ENCODE data around the gene TMEM14C. TPM values are rescaled to one million over a fixed set of nuclear protein-coding genes. Genes with fewer than 3 reads are reported as not detected.

Gene TMEM14C
- total RNA-seq, 4 donors from 2014 or later = 42.8 to 125 (median 69.2) TPM

DNA sequence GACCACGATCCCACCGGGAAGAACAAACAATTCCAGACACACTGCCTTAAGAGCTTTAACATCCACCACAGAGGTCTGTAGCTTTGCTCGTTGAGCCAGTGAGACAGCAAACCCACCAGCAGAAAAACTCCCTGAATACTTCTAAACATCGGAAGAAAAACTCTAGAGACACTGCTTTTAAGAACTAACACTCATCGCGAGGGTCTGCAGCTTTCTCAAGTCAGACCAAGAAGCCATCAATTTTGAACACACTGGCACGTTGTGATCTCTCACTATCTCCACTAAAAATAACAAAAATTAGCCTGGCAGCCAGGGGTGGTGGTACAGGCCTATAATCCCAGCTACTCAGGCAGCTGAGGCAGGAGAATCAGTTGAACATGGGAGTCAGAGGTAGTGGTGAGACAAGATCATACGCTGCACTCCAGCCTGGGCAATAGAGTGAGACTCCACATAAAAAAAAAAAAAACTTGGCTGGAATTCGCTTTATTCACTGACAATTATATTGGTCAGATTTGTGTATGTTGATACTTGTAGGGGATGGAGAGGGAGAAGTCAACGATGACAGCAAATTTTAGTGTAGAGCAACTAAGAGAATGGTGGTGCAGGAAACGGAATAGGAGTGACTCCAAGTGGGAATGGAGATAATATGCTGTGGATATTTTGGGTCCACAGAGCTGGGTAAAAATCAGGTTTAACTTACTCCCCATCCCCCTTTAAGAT is 860 bp upstream of the TMEM14C start:
- TF ChIP-seq, protein P1, sequence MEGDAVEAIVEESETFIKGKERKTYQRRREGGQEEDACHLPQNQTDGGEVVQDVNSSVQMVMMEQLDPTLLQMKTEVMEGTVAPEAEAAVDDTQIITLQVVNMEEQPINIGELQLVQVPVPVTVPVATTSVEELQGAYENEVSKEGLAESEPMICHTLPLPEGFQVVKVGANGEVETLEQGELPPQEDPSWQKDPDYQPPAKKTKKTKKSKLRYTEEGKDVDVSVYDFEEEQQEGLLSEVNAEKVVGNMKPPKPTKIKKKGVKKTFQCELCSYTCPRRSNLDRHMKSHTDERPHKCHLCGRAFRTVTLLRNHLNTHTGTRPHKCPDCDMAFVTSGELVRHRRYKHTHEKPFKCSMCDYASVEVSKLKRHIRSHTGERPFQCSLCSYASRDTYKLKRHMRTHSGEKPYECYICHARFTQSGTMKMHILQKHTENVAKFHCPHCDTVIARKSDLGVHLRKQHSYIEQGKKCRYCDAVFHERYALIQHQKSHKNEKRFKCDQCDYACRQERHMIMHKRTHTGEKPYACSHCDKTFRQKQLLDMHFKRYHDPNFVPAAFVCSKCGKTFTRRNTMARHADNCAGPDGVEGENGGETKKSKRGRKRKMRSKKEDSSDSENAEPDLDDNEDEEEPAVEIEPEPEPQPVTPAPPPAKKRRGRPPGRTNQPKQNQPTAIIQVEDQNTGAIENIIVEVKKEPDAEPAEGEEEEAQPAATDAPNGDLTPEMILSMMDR (IDR thresholded peaks at IDR 0.05) = no peak
- TF ChIP-seq POLR2A (IDR thresholded peaks at IDR 0.05) = no peak
- H3K4me1 ChIP-seq = peaks cover 5 to 52% (median 19%) of the 10 kb centered on the region in 3 donors
- H3K27ac ChIP-seq = peak overlapping the region; percentile 86 to 96 (median 91)
- no peak for DNase-seq
- H3K9me3 ChIP-seq = peaks cover 0 to 8% (median 0%) of the 10 kb centered on the region in 3 donors
- 68 to 70% methylated on average over 10 of the region's 11 CpGs for WGBS, 2 donors
- intact Hi-C loops (cut with DNase I) = no loop called here
- H3K36me3 ChIP-seq = peaks cover 0 to 24% (median 0%) of the 10 kb centered on the region in 3 donors
- peak overlapping the region; percentile 60 to 83 (median 72) for H3K4me3 ChIP-seq
- no peaks in the 10 kb centered on the region for H3K27me3 ChIP-seq

DNA sequence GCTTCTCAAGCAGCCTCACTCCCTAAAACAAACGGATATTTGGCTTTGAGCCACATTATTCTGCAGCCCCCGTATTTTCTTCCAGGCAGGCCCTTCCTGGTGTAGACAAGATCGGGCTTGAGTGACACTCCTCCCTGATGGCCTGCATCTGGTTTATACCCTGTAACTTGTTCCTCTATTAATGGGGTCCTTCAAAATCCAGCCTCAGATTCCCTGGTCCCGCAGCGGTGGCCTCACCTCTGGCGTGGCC is 375 bp upstream of the TMEM14C start:
- intact Hi-C loops (cut with DNase I) = no loop called here
- TF ChIP-seq, protein P1 (IDR thresholded peaks at IDR 0.05) = peak in 1 of 6 experiments; percentile 6
- TF ChIP-seq POLR2A (IDR thresholded peaks at IDR 0.05) = no peak
- H3K4me3 ChIP-seq = peak overlapping the region; percentile 60 to 83 (median 72)
- H3K4me1 ChIP-seq = peaks cover 5 to 52% (median 19%) of the 10 kb centered on the region in 3 donors
- H3K27ac ChIP-seq = peak overlapping the region; percentile 86 to 96 (median 91)
- no peak for DNase-seq
- H3K9me3 ChIP-seq = peaks cover 0 to 8% (median 0%) of the 10 kb centered on the region in 3 donors
- H3K27me3 ChIP-seq = no peaks in the 10 kb centered on the region
- H3K36me3 ChIP-seq = peaks cover 0 to 29% (median 0%) of the 10 kb centered on the region in 3 donors
- WGBS, 2 donors = 0% methylated on average over 5 to 6 of the region's 6 CpGs

DNA sequence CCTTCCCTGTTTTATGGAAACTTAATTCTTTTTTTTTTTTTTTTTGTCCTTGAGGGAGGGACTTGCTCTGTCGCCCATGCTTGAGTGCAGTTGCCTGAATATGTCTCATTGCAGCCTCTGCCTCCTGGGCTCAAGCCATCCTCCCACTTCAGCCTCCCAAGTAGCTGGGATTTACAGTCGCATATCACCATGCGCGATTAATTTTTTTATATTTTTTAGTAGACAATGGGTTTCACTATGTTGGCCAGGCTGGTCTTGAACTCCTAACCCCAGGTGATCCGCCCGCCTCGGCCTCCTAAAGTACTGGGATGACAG is 654 bp downstream of the TMEM14C start:
- H3K4me3 ChIP-seq = peak overlapping the region; percentile 60 to 83 (median 72)
- no peak for TF ChIP-seq POLR2A (IDR thresholded peaks at IDR 0.05)
- TF ChIP-seq, protein P1 (IDR thresholded peaks at IDR 0.05) = no peak
- peaks cover 0 to 39% (median 0%) of the 10 kb centered on the region in 3 donors for H3K36me3 ChIP-seq
- no peak for DNase-seq
- no peaks in the 10 kb centered on the region for H3K27me3 ChIP-seq
- H3K27ac ChIP-seq = peak overlapping the region; percentile 86 to 96 (median 91)
- 21 to 29% methylated on average over 7 of the region's 7 CpGs for WGBS, 2 donors
- peaks cover 5 to 52% (median 19%) of the 10 kb centered on the region in 3 donors for H3K4me1 ChIP-seq
- intact Hi-C loops (cut with DNase I) = no loop called here
- peaks cover 0 to 2% (median 0%) of the 10 kb centered on the region in 3 donors for H3K9me3 ChIP-seq

DNA sequence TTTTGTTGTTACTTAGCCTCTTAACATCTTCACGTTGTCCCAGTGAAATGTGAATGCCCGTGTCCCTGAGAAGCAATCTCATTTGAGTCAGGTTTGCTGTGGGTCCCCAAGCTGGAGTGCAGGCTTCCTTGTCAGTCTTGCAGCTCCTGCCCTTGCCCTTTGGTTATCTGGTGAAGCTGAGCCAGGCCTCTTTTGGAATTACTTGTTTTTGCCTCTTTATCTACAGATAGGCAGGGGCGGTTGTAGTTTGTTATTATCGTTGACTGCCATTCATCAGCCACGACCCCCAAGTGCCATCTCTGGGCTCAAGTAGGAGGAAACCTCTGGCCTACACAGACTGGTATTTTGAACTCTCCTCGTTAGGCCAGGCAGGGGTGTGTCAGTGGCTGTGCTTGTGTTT is 2.2 kb downstream of the TMEM14C start:
- Histone ChIP-seq H3K9me3 (no peaks in the 10 kb centered on the region), H3K36me3 (peaks cover 0 to 54% (median 0%) of the 10 kb centered on the region in 3 donors), H3K27me3 (no peaks in the 10 kb centered on the region), H3K4me3 (no peak overlapping the region), H3K27ac (no peak overlapping the region), H3K4me1 (peaks cover 5 to 52% (median 19%) of the 10 kb centered on the region in 3 donors)
- TF ChIP-seq POLR2A (IDR thresholded peaks at IDR 0.05) = no peak
- TF ChIP-seq, protein P1 (IDR thresholded peaks at IDR 0.05) = no peak
- WGBS, 2 donors = 77% methylated on average over 5 to 6 of the region's 6 CpGs
- intact Hi-C loops (cut with DNase I) = no loop called here
- no peak for DNase-seq

DNA sequence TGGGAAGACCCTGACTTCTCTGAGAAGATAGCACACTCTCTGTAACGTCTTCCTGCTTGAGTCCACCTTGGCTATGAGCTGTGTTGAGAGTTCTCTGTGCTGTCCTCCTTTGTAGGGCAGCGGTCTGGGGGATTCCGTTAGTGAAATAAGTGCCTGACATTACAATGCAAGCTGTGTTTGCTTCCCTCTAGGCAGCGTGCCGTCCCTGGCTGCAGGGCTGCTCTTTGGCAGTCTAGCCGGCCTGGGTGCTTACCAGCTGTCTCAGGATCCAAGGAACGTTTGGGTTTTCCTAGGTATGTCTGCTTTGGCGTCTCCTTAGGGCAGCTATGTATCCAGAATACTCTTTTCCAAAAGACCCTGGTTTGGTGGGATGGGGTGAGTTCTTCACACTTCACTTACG is 2.8 kb downstream of the TMEM14C start:
- H3K4me1 ChIP-seq = peaks cover 5 to 48% (median 19%) of the 10 kb centered on the region in 3 donors
- DNase-seq = no peak

More for the DNA sequence above, 2.8 kb downstream of the TMEM14C start:
- WGBS, 2 donors = 88 to 100% methylated on average over 2 to 7 of the region's 9 CpGs
- intact Hi-C loops (cut with DNase I) = no loop called here
- H3K27ac ChIP-seq = no peak overlapping the region
- no peak overlapping the region for H3K4me3 ChIP-seq
- H3K9me3 ChIP-seq = no peaks in the 10 kb centered on the region
- TF ChIP-seq POLR2A (IDR thresholded peaks at IDR 0.05) = no peak
- TF ChIP-seq, protein P1 (IDR thresholded peaks at IDR 0.05) = no peak
- no peaks in the 10 kb centered on the region for H3K27me3 ChIP-seq
- H3K36me3 ChIP-seq = peaks cover 0 to 61% (median 0%) of the 10 kb centered on the region in 3 donors
